H1 (cell line): ENCODE results near the gene PLCB4. TPM values are rescaled to one million over a fixed set of nuclear protein-coding genes. Genes with fewer than 3 reads are reported as not detected.

ENCODE experiments used
- CTCF ChIA-PET: fragments of 300-600 bp; sonication (Branson Sonifier 250); formaldehyde crosslinking; loops from one replicate; lab custom pipeline; 2021; ENCODE audit not compliant: partially characterized antibody; lab: Charles Lee
- POLR2A ChIA-PET: fragments of 300-600 bp; sonication (Branson Sonifier 250); formaldehyde crosslinking; loops from one replicate; lab custom pipeline; 2021; ENCODE audit warnings: inconsistent platforms; ENCODE audit not compliant: partially characterized antibody; lab: Charles Lee
- DNase-seq, 2 experiments: peaks; one replicate each; pipeline versions ENCODE4 v3.0.0 to v3.0.0-alpha.2; 2010 to 2022; ENCODE audit warnings: low spot score in 2 of 2, low read depth in 1 of 2, mixed read lengths in 1 of 2
- FAIRE-seq: peaks from 2 replicates; lab custom pipeline; 2011; peaks lifted over from hg19 to GRCh38; lab: Jason Lieb, UNC
- H2AFZ ChIP-seq: 2 replicates; pipeline ENCODE4 v1.8.1; 2012; ENCODE audit warnings: low read length, inconsistent platforms
- H2AK5ac ChIP-seq: 2 replicates; pipeline ENCODE4 v1.6.1; 2013; ENCODE audit warnings: low read depth, low read length
- H2BK120ac ChIP-seq: replicated peaks from 2 replicates; pipeline ENCODE3; 2013; ENCODE audit warnings: low read depth, low read length, inconsistent platforms
- H2BK12ac ChIP-seq: 2 replicates; pipeline ENCODE4 v1.6.1; 2013; ENCODE audit warnings: low read depth, low read length
- H2BK15ac ChIP-seq: 2 replicates; pipeline ENCODE4 v1.6.1; 2013; ENCODE audit warnings: low read length
- H2BK20ac ChIP-seq: 2 replicates; pipeline ENCODE4 v1.6.1; 2013; ENCODE audit warnings: low read length
- H2BK5ac ChIP-seq: 2 replicates; pipeline ENCODE4 v1.6.1; 2013; ENCODE audit warnings: low read depth, low read length
- H3K14ac ChIP-seq: 2 replicates; pipeline ENCODE4 v1.6.1; 2013; ENCODE audit warnings: inconsistent platforms; ENCODE audit not compliant: insufficient read length
- H3K18ac ChIP-seq: 2 replicates; pipeline ENCODE4 v1.6.1; 2013; ENCODE audit warnings: low read length; ENCODE audit errors: extremely low read depth
- H3K23ac ChIP-seq: 2 replicates; pipeline ENCODE4 v1.6.1; 2013; ENCODE audit warnings: inconsistent platforms; ENCODE audit not compliant: insufficient read length
- H3K23me2 ChIP-seq: 2 replicates; pipeline ENCODE4 v1.6.1; 2013; ENCODE audit warnings: low read depth, low read length
- H3K27ac ChIP-seq: 2 replicates; pipeline ENCODE4 v1.6.1; 2011; ENCODE audit warnings: low read depth, low read length, inconsistent platforms
- H3K27me3 ChIP-seq, 4 experiments: replicated peaks in 1 of 4; 1 replicate in 1 of 4; 2 replicates in 3 of 4; pipeline versions ENCODE4 v1.6.1 to v1.8.1; 2011 to 2013; ENCODE audit warnings: low read length in 3 of 4, mild to moderate bottlenecking in 3 of 4, inconsistent platforms in 2 of 4, mixed read lengths in 2 of 4, moderate library complexity in 1 of 4; ENCODE audit not compliant: control insufficient read depth in 3 of 4, insufficient read depth in 3 of 4; ENCODE audit errors: extremely low read depth in 1 of 4
- H3K36me3 ChIP-seq, 4 experiments: 2 replicates each; pipeline versions ENCODE4 v1.6.1 to v1.8.1; 2011 to 2013; ENCODE audit warnings: mild to moderate bottlenecking in 4 of 4, low read length in 3 of 4, moderate library complexity in 2 of 4, control low read depth in 1 of 4, inconsistent platforms in 1 of 4; ENCODE audit not compliant: insufficient read depth in 4 of 4, control insufficient read depth in 2 of 4
- H3K4ac ChIP-seq: replicated peaks from 2 replicates; pipeline ENCODE3; 2013; ENCODE audit warnings: low read length, low read depth, mixed read lengths, inconsistent platforms; ENCODE audit not compliant: insufficient read length
- H3K4me1 ChIP-seq, 4 experiments: replicated peaks in 1 of 4; 1 replicate in 1 of 4; 2 replicates in 3 of 4; pipeline versions ENCODE4 v1.6.1 to v1.8.1; 2011 to 2013; ENCODE audit warnings: low read length in 3 of 4, inconsistent platforms in 2 of 4, mixed read lengths in 1 of 4; ENCODE audit not compliant: insufficient read depth in 4 of 4, control insufficient read depth in 3 of 4
- H3K4me2 ChIP-seq, 2 experiments: 2 replicates each; pipeline versions ENCODE4 v1.6.1 to v1.8.1; 2011 to 2013; ENCODE audit warnings: low read depth in 2 of 2, low read length in 2 of 2, control low read depth in 1 of 2, inconsistent platforms in 1 of 2, mild to moderate bottlenecking in 1 of 2; ENCODE audit not compliant: insufficient read depth in 1 of 2
- H3K4me3 ChIP-seq, 4 experiments: fragments of 200-600, 300-600 bp in 1 of 4; sonication (generic), shearing (Covaris generic), sonication (Bioruptor Twin) in 1 of 4; 2 replicates each; pipeline versions ENCODE4 v1.5.1 to v1.8.1; 2011 to 2016; ENCODE audit warnings: low read length in 4 of 4, low read depth in 3 of 4, control low read depth in 2 of 4, inconsistent platforms in 2 of 4, mild to moderate bottlenecking in 2 of 4, mixed read lengths in 1 of 4, moderate library complexity in 1 of 4; ENCODE audit not compliant: insufficient read depth in 2 of 4; ENCODE audit errors: extremely low read depth in 1 of 4
- H3K56ac ChIP-seq: replicated peaks from 2 replicates; pipeline ENCODE3; 2013; ENCODE audit warnings: low read depth, mild to moderate bottlenecking, mixed read lengths, low read length, inconsistent platforms; ENCODE audit not compliant: insufficient read length
- H3K79me1 ChIP-seq: 2 replicates; pipeline ENCODE4 v1.6.1; 2013; ENCODE audit warnings: low read depth, low read length, control low read depth
- H3K79me2 ChIP-seq, 2 experiments: 2 replicates each; pipeline versions ENCODE4 v1.6.1 to v1.8.1; 2012 to 2013; ENCODE audit warnings: low read length in 2 of 2, mild to moderate bottlenecking in 2 of 2, inconsistent platforms in 1 of 2; ENCODE audit not compliant: insufficient read depth in 2 of 2, control insufficient read depth in 1 of 2
- H3K9ac ChIP-seq, 4 experiments: replicated peaks in 1 of 4; 1 replicate in 1 of 4; 2 replicates in 3 of 4; pipeline versions ENCODE4 v1.6.1 to v1.8.1; 2011 to 2013; ENCODE audit warnings: low read depth in 3 of 4, low read length in 3 of 4, control low read depth in 2 of 4, mild to moderate bottlenecking in 2 of 4, moderate library complexity in 2 of 4, inconsistent platforms in 1 of 4; ENCODE audit errors: extremely low read depth in 1 of 4
- H3K9me3 ChIP-seq, 2 experiments: 2 replicates each; pipeline versions ENCODE4 v1.6.1 to v1.8.1; 2012 to 2013; ENCODE audit warnings: mild to moderate bottlenecking in 2 of 2, moderate library complexity in 2 of 2, control low read depth in 1 of 2, inconsistent platforms in 1 of 2, low read depth in 1 of 2, low read length in 1 of 2, mixed read lengths in 1 of 2; ENCODE audit not compliant: insufficient read depth in 2 of 2
- H4K20me1 ChIP-seq, 2 experiments: replicated peaks in 1 of 2; 2 replicates each; pipeline versions ENCODE3 to v1.8.1; 2011 to 2013; ENCODE audit warnings: inconsistent platforms in 2 of 2, low read length in 2 of 2, mild to moderate bottlenecking in 1 of 2; ENCODE audit not compliant: insufficient read depth in 2 of 2, control insufficient read depth in 1 of 2
- H4K5ac ChIP-seq: 2 replicates; pipeline ENCODE4 v1.6.1; 2013; ENCODE audit warnings: low read length, low read depth, mixed read lengths, inconsistent platforms; ENCODE audit not compliant: insufficient read length
- H4K8ac ChIP-seq: 2 replicates; pipeline ENCODE4 v1.8.0; 2013; ENCODE audit warnings: mild to moderate bottlenecking, moderate library complexity, low read length, inconsistent platforms; ENCODE audit not compliant: insufficient read depth; ENCODE audit errors: extremely low read depth
- H4K91ac ChIP-seq: replicated peaks from 2 replicates; pipeline ENCODE3; 2013; ENCODE audit warnings: low read length, mixed read lengths, inconsistent platforms; ENCODE audit not compliant: insufficient read length
- ASH2L ChIP-seq: fragments of 200-600, 300-600 bp; sonication (generic); IDR thresholded peaks from one replicate; pipeline ENCODE4 v1.7.1; 2017; ENCODE audit warnings: low read length
- RAD21 ChIP-seq, 2 experiments: IDR thresholded peaks in 1 of 2; conservative IDR thresholded peaks in 1 of 2; 2 replicates each; pipeline ENCODE4 v1.6.1; 2011; ENCODE audit warnings: low read depth in 2 of 2, low read length in 2 of 2, improper control_type of control experiment in 1 of 2, inconsistent platforms in 1 of 2, mild to moderate bottlenecking in 1 of 2, moderate library complexity in 1 of 2
- WGBS, 2 experiments: shearing (Covaris generic) in 1 of 2; methylation state at CpG; one replicate each; pipeline versions ENCODE4 v1.1.6 to v1.1.7; 2013 to 2015; ENCODE audit warnings: low lambda C conversion rate in 2 of 2, mixed read lengths in 2 of 2, inconsistent platforms in 1 of 2, low coverage in 1 of 2, missing lambda C conversion rate in 1 of 2; ENCODE audit not compliant: insufficient replicate concordance in 2 of 2, insufficient coverage in 1 of 2, insufficient read length in 1 of 2; ENCODE audit errors: extremely low coverage in 1 of 2, missing lambda C conversion rate in 1 of 2; 5-methylcytosine and 5-hydroxymethylcytosine counted together
- polyA plus RNA-seq, 7 experiments: library from polyadenylated mRNA; depleted of rRNA in 3 of 7; stranded (reverse) in 5 of 7; unstranded in 2 of 7; fragments of >200 nt in 5 of 7; fragments of 200-250 nt in 2 of 7; gene quantifications; 1 replicate in 5 of 7; 2 replicates in 1 of 7; 4 replicates in 1 of 7; pipeline versions ENCODE4 v1.2.1 to v1.2.3, GENCODE V29; 2011 to 2013; ENCODE audit warnings: missing spikeins in 2 of 7, mixed read lengths in 2 of 7
- total RNA-seq: library from RNA; stranded (reverse); fragmentation: NEBNext Ultra II Directional; extraction: Animal tissue kit (Norgen Biotek cat#: 25700); gene quantifications from 2 replicates; pipeline ENCODE4 v1.2.1, GENCODE V29; 2021
- TF ChIP-seq, protein P1 (sequence below), 3 experiments: IDR thresholded peaks; 1 replicate in 2 of 3; 2 replicates in 1 of 3; pipeline versions ENCODE4 v1.5.1 to v1.6.1; 2011; ENCODE audit warnings: low read length in 3 of 3, mild to moderate bottlenecking in 3 of 3, inconsistent platforms in 2 of 3, low read depth in 1 of 3, moderate library complexity in 1 of 3; ENCODE audit not compliant: insufficient read depth in 1 of 3; ENCODE audit errors: control extremely low read depth in 1 of 3

Gene PLCB4
- total and polyA plus RNA-seq, 2 of the 8 experiments (the other 6 are each of a cell fraction or from before 2014, with no cell fraction given), result 3.2 to 14.1 TPM

DNA sequence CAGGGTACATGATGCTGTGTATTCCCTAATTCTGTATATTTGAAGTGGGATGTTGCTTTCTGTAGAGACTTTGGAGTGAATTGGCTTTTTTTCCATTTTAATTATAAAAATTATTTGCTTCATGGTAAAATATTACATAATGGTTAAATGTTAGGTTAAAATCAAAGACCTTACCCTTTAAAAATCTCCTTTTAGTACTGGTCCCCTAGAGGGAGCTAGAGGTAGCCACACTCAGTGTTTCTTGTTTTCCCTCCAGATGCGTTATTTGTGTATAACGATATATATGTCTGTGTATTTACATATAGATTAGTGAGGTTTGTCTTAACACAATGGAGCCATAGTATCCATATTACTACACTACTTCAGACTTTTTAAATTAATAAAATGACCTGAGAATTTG lies 146.7 kb downstream of the PLCB4 start:
- no peak overlapping the region for H2BK12ac ChIP-seq
- H3K4me3 ChIP-seq, result no peak overlapping the region
- no peak overlapping the region for H3K18ac ChIP-seq
- no peak overlapping the region for H3K4ac ChIP-seq
- WGBS, 2 experiments, result 86% methylated on average over 2 of the region's 2 CpGs; no CpG with 5 or more reads in 1 of the 2 experiments
- H2AFZ ChIP-seq, result no peak overlapping the region
- H2BK5ac ChIP-seq, result no peak overlapping the region
- no peaks in the 10 kb centered on the region for H3K79me2 ChIP-seq
- no peaks in the 10 kb centered on the region; the same call in 1 of the 2 replicates for H3K23me2 ChIP-seq
- no peak overlapping the region for H4K5ac ChIP-seq
- no peak overlapping the region for H3K56ac ChIP-seq
- no peak overlapping the region for H2BK120ac ChIP-seq
- POLR2A ChIA-PET, result interaction anchor here (0.6 kb wide), 1 partner anchor 404 kb away, joined by 4 read pairs; no protein-coding TSS in a partner anchor
- H3K23ac ChIP-seq, result no peak overlapping the region
- H2AK5ac ChIP-seq, result no peak overlapping the region
- no peak for FAIRE-seq
- no peak overlapping the region for H2BK15ac ChIP-seq
- H3K14ac ChIP-seq, result no peak overlapping the region
- H2BK20ac ChIP-seq, result no peak overlapping the region
- H3K79me1 ChIP-seq, result no peaks in the 10 kb centered on the region; the same call in 1 of the 2 replicates
- H3K27me3 ChIP-seq, result no peaks in the 10 kb centered on the region
- H3K36me3 ChIP-seq, result no peaks in the 10 kb centered on the region
- CTCF ChIA-PET, result interaction anchor here (0.6 to 2.3 kb wide), 17 partner anchors 9 to 458 kb away, joined by 3 to 14 read pairs (median 5); no protein-coding TSS in a partner anchor
- TF ChIP-seq RAD21 (IDR thresholded peaks at IDR 0.05 in 1 of 2, conservative IDR thresholded peaks at IDR 0.05 in 1 of 2; ENCODE audit: low read depth in 2 of 2, low read length in 2 of 2) (peak; percentile 49 to 50), ASH2L (no peak)
- TF ChIP-seq, protein P1, sequence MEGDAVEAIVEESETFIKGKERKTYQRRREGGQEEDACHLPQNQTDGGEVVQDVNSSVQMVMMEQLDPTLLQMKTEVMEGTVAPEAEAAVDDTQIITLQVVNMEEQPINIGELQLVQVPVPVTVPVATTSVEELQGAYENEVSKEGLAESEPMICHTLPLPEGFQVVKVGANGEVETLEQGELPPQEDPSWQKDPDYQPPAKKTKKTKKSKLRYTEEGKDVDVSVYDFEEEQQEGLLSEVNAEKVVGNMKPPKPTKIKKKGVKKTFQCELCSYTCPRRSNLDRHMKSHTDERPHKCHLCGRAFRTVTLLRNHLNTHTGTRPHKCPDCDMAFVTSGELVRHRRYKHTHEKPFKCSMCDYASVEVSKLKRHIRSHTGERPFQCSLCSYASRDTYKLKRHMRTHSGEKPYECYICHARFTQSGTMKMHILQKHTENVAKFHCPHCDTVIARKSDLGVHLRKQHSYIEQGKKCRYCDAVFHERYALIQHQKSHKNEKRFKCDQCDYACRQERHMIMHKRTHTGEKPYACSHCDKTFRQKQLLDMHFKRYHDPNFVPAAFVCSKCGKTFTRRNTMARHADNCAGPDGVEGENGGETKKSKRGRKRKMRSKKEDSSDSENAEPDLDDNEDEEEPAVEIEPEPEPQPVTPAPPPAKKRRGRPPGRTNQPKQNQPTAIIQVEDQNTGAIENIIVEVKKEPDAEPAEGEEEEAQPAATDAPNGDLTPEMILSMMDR (IDR thresholded peaks at IDR 0.05; ENCODE audit: control extremely low read depth in 1 of 3, insufficient read depth in 1 of 3, low read depth in 1 of 3, low read length in 3 of 3), result peak in 2 of 3 experiments; percentile 41 to 50; a peak in 2 of 4 replicates
- H4K8ac ChIP-seq, result no peak overlapping the region
- no peaks in the 10 kb centered on the region for H3K9me3 ChIP-seq
- H4K20me1 ChIP-seq, result peaks cover 0 to 1% of the 10 kb centered on the region in 2 experiments
- no peak overlapping the region for H3K9ac ChIP-seq
- H3K4me1 ChIP-seq, result no peaks in the 10 kb centered on the region
- no peak overlapping the region for H3K4me2 ChIP-seq
- no peak overlapping the region for H3K27ac ChIP-seq
- no peak for DNase-seq
- H4K91ac ChIP-seq, result no peak overlapping the region
